HEK293 (cell line): ENCODE measurements around the gene ZNF576.

ENCODE experiments used
- KLF9 ChIP-seq: fragments of 450-650 bp; formaldehyde crosslinking; IDR thresholded peaks from 2 replicates; pipeline ENCODE4 v1.5.1; 2016; ENCODE audit warnings: missing biosample characterization, missing genetic modification characterization, low read depth
- ZFP37 ChIP-seq: fragments of 450-650 bp; formaldehyde crosslinking; IDR thresholded peaks from 2 replicates; pipeline ENCODE4 v1.5.1; 2016; ENCODE audit warnings: missing biosample characterization, missing genetic modification characterization
- TF ChIP-seq, protein P1 (sequence below): fragments of 450-650 bp; formaldehyde crosslinking; IDR thresholded peaks from 2 replicates; pipeline ENCODE4 v1.5.1; 2016; ENCODE audit warnings: missing biosample characterization, missing genetic modification characterization
- TF ChIP-seq, protein P2 (sequence below): fragments of 450-650 bp; formaldehyde crosslinking; IDR thresholded peaks from 2 replicates; pipeline ENCODE4 v1.5.1; 2016; ENCODE audit warnings: missing biosample characterization, missing genetic modification characterization

DNA sequence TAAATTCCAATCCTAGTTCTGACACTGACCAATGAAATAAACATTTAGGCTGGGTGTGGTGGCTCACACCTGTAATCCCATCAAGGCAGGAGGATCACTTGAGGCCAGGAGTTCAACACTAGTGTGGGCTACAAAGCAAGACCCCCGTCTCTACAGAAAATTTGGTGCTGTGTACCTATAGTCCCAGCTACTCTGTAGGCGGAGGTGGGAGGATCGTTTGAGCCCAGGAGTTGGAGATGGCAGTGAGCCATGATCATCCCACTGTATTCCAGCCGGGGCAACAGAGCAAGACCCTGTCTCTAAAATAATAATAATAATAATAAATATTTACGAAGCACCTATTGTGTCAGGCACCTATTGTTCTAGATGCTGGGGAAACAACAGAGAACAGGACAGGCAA is 7.1 kb upstream of the ZNF576 start:
- TF ChIP-seq, protein P1, sequence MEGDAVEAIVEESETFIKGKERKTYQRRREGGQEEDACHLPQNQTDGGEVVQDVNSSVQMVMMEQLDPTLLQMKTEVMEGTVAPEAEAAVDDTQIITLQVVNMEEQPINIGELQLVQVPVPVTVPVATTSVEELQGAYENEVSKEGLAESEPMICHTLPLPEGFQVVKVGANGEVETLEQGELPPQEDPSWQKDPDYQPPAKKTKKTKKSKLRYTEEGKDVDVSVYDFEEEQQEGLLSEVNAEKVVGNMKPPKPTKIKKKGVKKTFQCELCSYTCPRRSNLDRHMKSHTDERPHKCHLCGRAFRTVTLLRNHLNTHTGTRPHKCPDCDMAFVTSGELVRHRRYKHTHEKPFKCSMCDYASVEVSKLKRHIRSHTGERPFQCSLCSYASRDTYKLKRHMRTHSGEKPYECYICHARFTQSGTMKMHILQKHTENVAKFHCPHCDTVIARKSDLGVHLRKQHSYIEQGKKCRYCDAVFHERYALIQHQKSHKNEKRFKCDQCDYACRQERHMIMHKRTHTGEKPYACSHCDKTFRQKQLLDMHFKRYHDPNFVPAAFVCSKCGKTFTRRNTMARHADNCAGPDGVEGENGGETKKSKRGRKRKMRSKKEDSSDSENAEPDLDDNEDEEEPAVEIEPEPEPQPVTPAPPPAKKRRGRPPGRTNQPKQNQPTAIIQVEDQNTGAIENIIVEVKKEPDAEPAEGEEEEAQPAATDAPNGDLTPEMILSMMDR (tag by site-specific recombination), result no peak
- TF ChIP-seq, protein P2, sequence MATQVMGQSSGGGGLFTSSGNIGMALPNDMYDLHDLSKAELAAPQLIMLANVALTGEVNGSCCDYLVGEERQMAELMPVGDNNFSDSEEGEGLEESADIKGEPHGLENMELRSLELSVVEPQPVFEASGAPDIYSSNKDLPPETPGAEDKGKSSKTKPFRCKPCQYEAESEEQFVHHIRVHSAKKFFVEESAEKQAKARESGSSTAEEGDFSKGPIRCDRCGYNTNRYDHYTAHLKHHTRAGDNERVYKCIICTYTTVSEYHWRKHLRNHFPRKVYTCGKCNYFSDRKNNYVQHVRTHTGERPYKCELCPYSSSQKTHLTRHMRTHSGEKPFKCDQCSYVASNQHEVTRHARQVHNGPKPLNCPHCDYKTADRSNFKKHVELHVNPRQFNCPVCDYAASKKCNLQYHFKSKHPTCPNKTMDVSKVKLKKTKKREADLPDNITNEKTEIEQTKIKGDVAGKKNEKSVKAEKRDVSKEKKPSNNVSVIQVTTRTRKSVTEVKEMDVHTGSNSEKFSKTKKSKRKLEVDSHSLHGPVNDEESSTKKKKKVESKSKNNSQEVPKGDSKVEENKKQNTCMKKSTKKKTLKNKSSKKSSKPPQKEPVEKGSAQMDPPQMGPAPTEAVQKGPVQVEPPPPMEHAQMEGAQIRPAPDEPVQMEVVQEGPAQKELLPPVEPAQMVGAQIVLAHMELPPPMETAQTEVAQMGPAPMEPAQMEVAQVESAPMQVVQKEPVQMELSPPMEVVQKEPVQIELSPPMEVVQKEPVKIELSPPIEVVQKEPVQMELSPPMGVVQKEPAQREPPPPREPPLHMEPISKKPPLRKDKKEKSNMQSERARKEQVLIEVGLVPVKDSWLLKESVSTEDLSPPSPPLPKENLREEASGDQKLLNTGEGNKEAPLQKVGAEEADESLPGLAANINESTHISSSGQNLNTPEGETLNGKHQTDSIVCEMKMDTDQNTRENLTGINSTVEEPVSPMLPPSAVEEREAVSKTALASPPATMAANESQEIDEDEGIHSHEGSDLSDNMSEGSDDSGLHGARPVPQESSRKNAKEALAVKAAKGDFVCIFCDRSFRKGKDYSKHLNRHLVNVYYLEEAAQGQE (tag by site-specific recombination), result no peak
- TF ChIP-seq KLF9 (tag by site-specific recombination) (no peak), ZFP37 (tag by site-specific recombination) (no peak)
